ENCODE measurements around the gene TLK2. TPM values are rescaled to one million over a fixed set of nuclear protein-coding genes. Genes with fewer than 3 reads are reported as not detected.

Gene TLK2
- polyA plus RNA-seq, 2 of the 4 experiments (the other 2 are of a cell fraction) = 30.4 to 68.7 TPM

GRCh38 chr17:62565817-62566216 lies 87.2 kb downstream of the TLK2 start:
- POLR2A ChIA-PET = no interaction called here
- peak; percentile 87 for FAIRE-seq
- ATAC-seq = peak in 1 of 2 experiments; percentile 65; a peak in 3 of 6 replicates
- WGBS (ENCODE audit: missing lambda C conversion rate) = 20% methylated on average over 1 of the region's 1 CpG
- TF ChIP-seq MYC (IDR thresholded peaks at IDR 0.05; ENCODE audit: borderline replicate concordance, low read length) (no peak), RARB (CRISPR knock-in tag; IDR thresholded peaks at IDR 0.05) (no peak), BHLHE40 (IDR thresholded peaks at IDR 0.05; ENCODE audit: low read depth, low read length) (no peak), JUNB (IDR thresholded peaks at IDR 0.05) (0 out of 2 replicates have a peak, but pooled peaks have one; percentile 29), MAFK (IDR thresholded peaks at IDR 0.05; ENCODE audit: partially characterized antibody) (no peak), BCL3 (IDR thresholded peaks at IDR 0.05) (no peak), FOSL2 (IDR thresholded peaks at IDR 0.05) (0 out of 2 replicates have a peak, but pooled peaks have one; percentile 7), FOSL2 (CRISPR knock-in tag; IDR thresholded peaks at IDR 0.05) (peak; percentile 49), RFX5 (IDR thresholded peaks at IDR 0.05) (no peak)
- H3K9me3 ChIP-seq = no peaks in the 10 kb centered on the region
- CTCF ChIA-PET = interaction anchor here (0.7 to 1.8 kb wide), 2 partner anchors 13 to 51 kb away, joined by 3 to 7 read pairs; no protein-coding TSS in a partner anchor
- DNase-seq (ENCODE audit: low read depth in 1 of 2, low spot score in 1 of 2) = peak; percentile 42 to 47
- H3K4me3 ChIP-seq = no peak overlapping the region
- H3K4me1 ChIP-seq = peaks cover 52% of the 10 kb centered on the region
- peak overlapping the region; percentile 43 for H3K4me2 ChIP-seq
- peak overlapping the region; percentile 5 to 36; a peak in 5 of 6 replicates for H3K27ac ChIP-seq

- TF ChIP-seq USF2 (IDR thresholded peaks at IDR 0.05) = no peak
- no peak for TF ChIP-seq SREBF2 (IDR thresholded peaks at IDR 0.05)
- TF ChIP-seq MAFK (IDR thresholded peaks at IDR 0.05; ENCODE audit: partially characterized antibody) = no peak
- TF ChIP-seq KDM1A (IDR thresholded peaks at IDR 0.05; ENCODE audit: low read depth) = no peak
- TF ChIP-seq MYC (IDR thresholded peaks at IDR 0.05; ENCODE audit: borderline replicate concordance, low read length) = no peak
- WGBS (ENCODE audit: missing lambda C conversion rate) = 89% methylated on average over 4 of the region's 4 CpGs
- Histone ChIP-seq H3K9me3 (no peaks in the 10 kb centered on the region), H3K4me1 (peaks cover 43% of the 10 kb centered on the region), H3K27ac (peak overlapping the region in 1 of 2 experiments; percentile 36; a peak in 2 of 6 replicates), H3K4me2 (no peak overlapping the region), H3K4me3 (no peak overlapping the region)
- DNase-seq (ENCODE audit: low read depth in 1 of 2, low spot score in 1 of 2) = no peak
- ATAC-seq = no peak
- ChIA-PET CTCF (interaction anchor here (1.0 to 1.8 kb wide), 2 partner anchors 14 to 15 kb away, joined by 4 to 7 read pairs; no protein-coding TSS in a partner anchor), POLR2A (no interaction called here)
- FAIRE-seq = no peak
These were observed 88.5 kb downstream of the TLK2 start for GRCh38 chr17:62566996-62567578.

DNA sequence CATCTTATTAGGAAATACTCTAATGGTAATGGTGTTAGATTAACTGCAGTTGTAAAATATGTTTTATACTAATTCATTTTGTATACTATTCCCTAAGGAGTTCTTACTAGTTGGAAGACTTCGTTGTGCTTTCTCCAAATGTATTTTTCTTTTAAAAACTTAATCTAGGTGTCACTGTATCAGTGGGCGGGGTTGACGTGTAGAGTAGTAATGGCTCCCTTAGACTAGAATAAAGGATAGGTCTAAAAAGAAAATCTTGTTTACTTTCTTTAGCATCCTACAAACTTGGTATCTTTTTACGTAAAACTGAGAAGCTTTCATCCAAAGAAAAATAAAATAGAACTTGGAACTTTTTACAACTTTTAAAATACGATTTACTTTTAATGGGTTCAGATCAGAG lies 93.9 kb downstream of the TLK2 start:
- no peak overlapping the region for H3K4me2 ChIP-seq
- 91% methylated on average over 5 of the region's 5 CpGs for WGBS (ENCODE audit: missing lambda C conversion rate)
- CTCF ChIA-PET = interaction anchor here (0.6 to 0.9 kb wide), 2 partner anchors 20 to 782 kb away, joined by 3 read pairs; no protein-coding TSS in a partner anchor
- H3K4me3 ChIP-seq = no peak overlapping the region
- FAIRE-seq (no peak), DNase-seq (ENCODE audit: low read depth in 1 of 2, low spot score in 1 of 2) (no peak), ATAC-seq (no peak)
- no peaks in the 10 kb centered on the region for H3K9me3 ChIP-seq
- TF ChIP-seq ZSCAN20 (CRISPR knock-in tag; IDR thresholded peaks at IDR 0.05) = no peak
- TF ChIP-seq EHMT2 (IDR thresholded peaks at IDR 0.05; ENCODE audit: low read depth) = no peak
- no peak for TF ChIP-seq CBX8 (IDR thresholded peaks at IDR 0.05)
- no peak for TF ChIP-seq EP300 (IDR thresholded peaks at IDR 0.05)
- TF ChIP-seq RAD21 (conservative IDR thresholded peaks at IDR 0.05 in 1 of 2, IDR thresholded peaks at IDR 0.05 in 1 of 2) = no peak
- no peak for TF ChIP-seq HDAC2 (IDR thresholded peaks at IDR 0.05)
- no peak for TF ChIP-seq CEBPB (IDR thresholded peaks at IDR 0.05)
- no peak for TF ChIP-seq RFX5 (IDR thresholded peaks at IDR 0.05)
- no peak for TF ChIP-seq KDM5A (IDR thresholded peaks at IDR 0.05)
- TF ChIP-seq ZC3H11A (IDR thresholded peaks at IDR 0.05) = no peak
- TF ChIP-seq EHF (CRISPR knock-in tag; IDR thresholded peaks at IDR 0.05) = no peak
- no peak for TF ChIP-seq POLR2A (IDR thresholded peaks at IDR 0.05; ENCODE audit: low read length)
- no peak for TF ChIP-seq RCOR1 (IDR thresholded peaks at IDR 0.05; ENCODE audit: low read depth, low read length)
- no peak for TF ChIP-seq TP53 (CRISPR knock-in tag; IDR thresholded peaks at IDR 0.05)
- TF ChIP-seq HOXB13 (CRISPR knock-in tag; IDR thresholded peaks at IDR 0.05; ENCODE audit: low read depth) = no peak
- TF ChIP-seq GATA3 (IDR thresholded peaks at IDR 0.05; ENCODE audit: borderline replicate concordance) = no peak
- no peak for TF ChIP-seq POLR2AphosphoS2 (conservative IDR thresholded peaks at IDR 0.05; ENCODE audit: low read length)
- TF ChIP-seq CBX2 (IDR thresholded peaks at IDR 0.05; ENCODE audit: borderline replicate concordance, low read depth) = no peak
- POLR2A ChIA-PET = interaction anchor here (0.7 kb wide), 1 partner anchor 26 kb away, joined by 5 read pairs; no protein-coding TSS in a partner anchor
- no peak overlapping the region for H3K27ac ChIP-seq
- H3K4me1 ChIP-seq = no peaks in the 10 kb centered on the region
